GM12878 (cell line): ENCODE measurements around the gene ADAMTSL1.

ENCODE experiments used
- BRCA1 ChIP-seq: IDR thresholded peaks from 2 replicates; pipeline ENCODE4 v1.6.1; 2011; ENCODE audit warnings: low read depth, low read length, improper control_type of control experiment
- E2F4 ChIP-seq: IDR thresholded peaks from 2 replicates; pipeline ENCODE4 v1.6.1; 2012; ENCODE audit warnings: low read depth, low read length, improper control_type of control experiment
- MAX ChIP-seq: IDR thresholded peaks from 2 replicates; pipeline ENCODE4 v1.6.1; 2012; ENCODE audit warnings: low read depth, low read length, improper control_type of control experiment
- YY1 ChIP-seq: IDR thresholded peaks from 2 replicates; pipeline ENCODE4 v1.6.1; 2011; ENCODE audit warnings: low read depth, mild to moderate bottlenecking, low read length
- ZNF207 ChIP-seq: fragments of 450-650 bp; IDR thresholded peaks from 2 replicates; pipeline ENCODE4 v1.6.1; 2014; ENCODE audit warnings: antibody characterized with exemption, mild to moderate bottlenecking, borderline replicate concordance
- ZZZ3 ChIP-seq: IDR thresholded peaks from 2 replicates; pipeline ENCODE4 v1.6.1; 2011; ENCODE audit warnings: low read depth; ENCODE audit not compliant: control insufficient read depth, insufficient read length

- no peak for TF ChIP-seq E2F4
- no peak for TF ChIP-seq BRCA1
- no peak for TF ChIP-seq ZNF207
- TF ChIP-seq ZZZ3, result no peak
- TF ChIP-seq MAX, result no peak
- no peak for TF ChIP-seq YY1
These were observed 432.1 kb downstream of the ADAMTSL1 start for GRCh38 chr9:18905883-18906629.
